SKM-1 (cell line): ENCODE measurements around the gene CELF2.

Source experiments
- DNase-seq: peaks from one replicate; lab custom pipeline; 2025; ENCODE audit not compliant: unreplicated experiment; lab: John Stamatoyannopoulos, UW

Gene CELF2

DNA sequence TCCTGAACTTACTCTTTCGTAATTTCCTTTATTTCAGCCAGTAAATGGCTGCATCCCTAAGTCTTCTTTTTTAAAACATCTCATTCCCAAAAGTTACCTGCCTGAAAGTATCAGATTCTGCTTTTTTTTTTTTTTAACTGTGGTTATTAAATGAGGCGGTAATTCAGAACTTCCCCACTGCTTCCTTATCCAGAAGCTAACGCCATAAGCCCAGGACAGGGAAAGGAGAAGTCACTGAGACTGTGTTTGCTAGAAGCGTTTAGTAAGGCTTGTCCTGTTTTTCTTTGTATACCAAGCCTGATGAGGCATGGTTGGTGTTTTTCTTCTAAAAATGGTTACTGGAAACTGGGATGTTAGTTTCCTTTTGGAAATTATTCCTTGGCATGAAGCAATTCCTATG is 197.8 kb downstream of the CELF2 start:
- no peak for DNase-seq

DNA sequence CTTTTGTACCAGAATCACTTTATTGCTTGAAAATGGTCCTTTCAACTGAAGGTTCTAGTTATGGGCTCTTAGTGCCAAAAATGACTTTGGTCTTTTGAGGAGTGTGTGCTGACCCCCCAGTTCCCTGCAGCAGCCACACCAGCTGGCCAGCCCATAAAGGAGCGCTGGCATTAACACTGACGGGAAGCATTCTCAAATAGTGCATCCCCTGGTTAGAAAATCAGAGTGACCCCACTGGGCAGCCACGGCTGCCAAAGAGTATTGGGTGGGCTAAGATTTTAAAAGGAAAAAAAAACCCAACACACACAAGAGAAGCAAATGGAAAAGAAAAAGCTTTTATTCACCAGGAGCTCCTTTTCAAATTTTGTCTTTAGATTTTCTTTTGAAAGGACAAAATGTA is 199.8 kb downstream of the CELF2 start:
- DNase-seq: no peak

GRCh38 chr10:11218395-11218794 is 200.7 kb downstream of the CELF2 start:
- no peak for DNase-seq

GRCh38 chr10:11219431-11219830 is 201.8 kb downstream of the CELF2 start:
- DNase-seq: no peak

DNA sequence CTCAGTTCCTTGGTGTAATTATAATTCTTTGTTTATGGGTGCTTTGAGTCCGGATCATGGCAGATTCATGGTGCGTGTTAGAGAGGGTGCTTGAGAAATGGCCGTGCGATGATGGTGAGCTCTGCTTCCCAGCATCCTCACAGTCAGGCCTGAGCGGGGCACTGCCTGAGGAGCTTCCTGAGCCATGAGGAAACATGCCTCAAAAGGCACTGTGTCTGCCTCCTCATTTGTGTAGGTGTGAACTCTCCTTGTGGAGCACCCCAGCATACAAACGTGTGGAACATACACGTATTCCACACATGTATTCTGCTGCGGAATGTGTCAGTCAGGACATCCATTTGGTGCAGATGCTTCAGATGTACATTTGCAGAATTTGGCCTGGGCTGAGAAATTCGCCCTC is 205.4 kb downstream of the CELF2 start:
- DNase-seq: no peak

- DNase-seq: no peak
Observed at GRCh38 chr10:11223507-11224140, 206.0 kb downstream of the CELF2 start.

DNA sequence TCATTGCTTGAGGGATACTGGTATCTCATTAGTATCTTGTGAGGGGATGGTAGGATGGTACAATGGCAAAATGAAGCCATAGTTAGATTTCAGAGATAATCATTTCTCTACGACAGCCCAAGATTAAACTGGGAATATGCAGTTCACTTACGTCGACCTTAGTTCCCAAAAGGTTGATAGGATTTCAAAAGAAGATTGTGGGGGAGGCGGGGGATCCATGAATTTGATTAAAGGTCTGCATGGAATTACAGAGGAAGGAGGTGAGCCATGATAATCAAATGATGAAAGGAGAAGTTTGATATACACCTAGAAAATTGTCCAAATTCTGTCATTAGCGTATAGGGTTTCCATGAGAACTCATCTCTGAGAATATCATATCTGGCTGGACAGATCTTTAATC is 206.6 kb downstream of the CELF2 start:
- DNase-seq: no peak

DNA sequence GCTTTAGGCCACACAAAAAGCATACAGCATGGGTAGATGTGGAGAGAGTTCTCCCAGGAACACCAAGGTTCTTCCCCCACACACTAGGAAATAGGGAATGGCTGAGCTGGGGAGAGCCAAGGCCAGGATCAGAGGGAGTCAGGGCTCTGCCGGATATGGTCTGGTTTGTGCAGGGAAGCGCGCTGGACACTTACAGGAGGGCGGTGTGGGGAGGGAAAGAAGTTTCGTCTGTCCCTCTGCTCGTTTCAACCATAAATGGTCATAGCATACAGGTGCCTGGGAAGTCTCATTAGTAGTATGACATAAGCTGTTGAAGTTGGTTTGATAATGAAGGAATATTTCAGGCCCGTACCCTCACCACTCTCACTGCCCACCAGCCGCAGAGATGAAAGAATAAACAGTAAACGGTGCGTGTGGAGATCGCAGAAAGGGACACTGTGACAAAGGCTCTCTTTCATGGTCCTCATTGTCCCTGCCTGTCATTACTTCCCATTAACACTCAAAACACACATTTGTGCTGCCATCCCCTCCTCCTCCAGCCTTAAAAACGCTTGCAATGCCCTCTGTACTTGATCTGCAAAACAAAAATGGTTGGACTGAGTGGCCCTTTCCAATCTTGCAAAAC is 207.2 kb downstream of the CELF2 start:
- no peak for DNase-seq

GRCh38 chr10:11225935-11226334 is 208.3 kb downstream of the CELF2 start:
- DNase-seq: no peak

DNA sequence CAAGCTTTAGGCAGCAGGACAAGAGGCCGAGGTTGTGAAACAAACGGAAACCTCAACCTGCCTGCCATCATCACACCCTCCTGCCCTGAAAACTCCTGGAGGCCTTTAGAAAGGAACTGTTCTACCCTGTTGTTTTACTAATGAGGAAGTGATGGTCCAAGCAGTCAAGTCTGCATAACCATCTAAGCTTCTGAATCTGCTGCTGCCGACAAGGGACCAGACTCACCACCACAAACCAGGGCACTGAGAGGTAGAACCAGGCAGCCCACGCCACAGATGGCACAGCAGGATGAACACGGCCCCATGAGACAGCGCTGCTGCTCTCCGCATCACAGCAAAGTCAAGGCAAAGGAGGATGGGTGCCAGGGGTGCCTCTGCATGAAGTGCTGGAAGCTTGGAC is 209.4 kb downstream of the CELF2 start:
- DNase-seq: no peak

- DNase-seq: no peak
Observed at GRCh38 chr10:11229893-11230292, 212.2 kb downstream of the CELF2 start.

- DNase-seq: no peak
Observed at GRCh38 chr10:11230498-11231167, 213.0 kb downstream of the CELF2 start.

- no peak for DNase-seq
Observed at GRCh38 chr10:11231285-11231684, 213.6 kb downstream of the CELF2 start.

DNA sequence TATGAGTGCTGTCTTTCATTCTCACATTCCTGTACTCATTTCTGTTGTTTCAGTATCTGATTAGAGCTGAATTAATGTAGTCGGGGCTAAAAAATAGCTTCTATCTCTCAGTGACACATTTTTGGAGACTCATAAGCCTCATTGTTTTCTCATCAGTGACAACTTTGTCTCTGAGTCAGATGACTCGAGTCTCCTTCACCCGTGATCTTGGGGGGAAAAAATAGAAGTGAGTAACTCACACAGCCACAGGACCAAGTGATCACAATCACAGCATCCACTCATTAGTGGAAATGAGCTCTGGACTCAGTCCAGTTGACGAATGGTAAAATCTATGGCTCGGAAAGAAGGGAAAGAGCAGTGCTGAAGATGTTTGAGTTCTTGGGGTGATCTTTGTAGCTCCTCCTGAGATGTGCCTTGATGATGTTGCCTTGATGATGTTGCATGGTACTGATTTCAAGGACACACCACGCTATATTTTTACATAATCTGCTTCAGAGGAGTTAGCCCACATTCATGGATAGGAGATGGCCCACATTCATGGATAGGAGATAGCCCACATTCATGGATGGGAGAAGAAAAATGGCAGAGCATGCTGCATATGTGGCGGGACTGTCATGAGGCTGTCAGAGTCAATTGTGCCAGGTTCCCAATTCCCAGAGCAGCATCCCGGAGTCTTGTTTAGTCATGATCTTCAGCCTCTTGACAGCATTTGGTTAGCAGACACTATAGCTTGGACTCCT is 214.7 kb downstream of the CELF2 start:
- DNase-seq: no peak

GRCh38 chr10:11234857-11235531 is 217.3 kb downstream of the CELF2 start:
- DNase-seq: no peak

- DNase-seq: no peak
Observed at GRCh38 chr10:11235771-11236170, 218.1 kb downstream of the CELF2 start.

DNA sequence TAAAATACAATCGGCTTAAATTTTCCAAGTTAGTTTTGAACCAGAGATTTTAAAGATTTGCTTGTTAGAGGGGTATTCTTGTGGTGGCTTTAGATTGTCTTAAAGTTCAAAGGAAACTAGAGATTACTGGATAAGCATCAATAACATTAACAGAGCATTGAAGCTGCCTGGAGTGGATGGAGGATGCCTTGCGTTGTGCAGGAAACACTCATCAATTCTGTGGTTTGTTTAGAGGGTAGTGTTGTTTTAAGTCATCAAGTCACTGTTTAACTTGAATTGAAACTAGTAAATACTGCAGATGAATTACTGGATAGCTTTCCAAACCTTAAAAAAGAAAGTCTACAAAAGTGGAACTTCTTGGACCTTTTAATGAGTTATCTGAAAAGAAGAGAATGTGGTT is 218.6 kb downstream of the CELF2 start:
- no peak for DNase-seq

GRCh38 chr10:11237571-11237970 is 219.9 kb downstream of the CELF2 start:
- DNase-seq: no peak

DNA sequence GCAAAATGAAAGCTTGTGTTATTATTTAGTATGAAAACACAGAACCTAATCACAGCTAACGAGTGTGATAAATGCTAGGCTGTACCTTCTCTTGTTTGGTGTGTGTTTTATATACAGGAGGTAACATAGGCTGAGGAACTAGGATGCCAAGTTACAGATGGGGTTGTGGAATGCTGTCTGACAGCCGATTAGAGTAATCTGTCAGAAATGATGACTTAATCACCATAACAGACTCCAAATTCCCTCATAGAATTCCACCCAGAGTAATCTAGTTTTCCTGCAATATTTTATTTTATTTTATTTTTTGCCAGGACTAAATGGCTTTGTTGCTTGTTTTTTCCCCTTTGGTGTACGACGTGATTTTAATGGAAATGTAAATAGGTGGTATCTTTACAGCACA is 221.2 kb downstream of the CELF2 start:
- no peak for DNase-seq

- no peak for DNase-seq
Observed at GRCh38 chr10:11240641-11241040, 223.0 kb downstream of the CELF2 start.
